Stimulated activated CD4-positive, alpha-beta T cell treated with anti-CD3 and anti-CD28 coated beads, Interleukin-12 subunit alpha, Interleukin-12 subunit beta, amount 100 ng/mL, for 24 hours (primary cell): ENCODE data around the gene PPP2R2C.

ENCODE experiments used
- DNase-seq, 2 experiments: peaks; one replicate each; pipeline ENCODE4 v3.0.0-alpha.2; 2020; ENCODE audit warnings: low read depth in 2 of 2

PPP2R2C gene

GRCh38 chr4:6309777-6310176 is 162.6 kb downstream of the PPP2R2C start:
- no peak for DNase-seq

GRCh38 chr4:6308899-6309643 is 163.3 kb downstream of the PPP2R2C start:
- no peak for DNase-seq

- DNase-seq, result no peak
Observed at GRCh38 chr4:6307891-6308290, 164.5 kb downstream of the PPP2R2C start.

GRCh38 chr4:6307230-6307629 is 165.2 kb downstream of the PPP2R2C start:
- no peak for DNase-seq

GRCh38 chr4:6306299-6306698 is 166.1 kb downstream of the PPP2R2C start:
- DNase-seq, result no peak

GRCh38 chr4:6303943-6304342 is 168.5 kb downstream of the PPP2R2C start:
- no peak for DNase-seq

GRCh38 chr4:6302869-6303268 is 169.5 kb downstream of the PPP2R2C start:
- DNase-seq, result no peak

GRCh38 chr4:6301732-6302442 is 170.5 kb downstream of the PPP2R2C start:
- no peak for DNase-seq

- DNase-seq, result no peak
Observed at GRCh38 chr4:6301051-6301731, 171.2 kb downstream of the PPP2R2C start.

GRCh38 chr4:6300359-6300758 is 172.1 kb downstream of the PPP2R2C start:
- no peak for DNase-seq

GRCh38 chr4:6299875-6300274 is 172.5 kb downstream of the PPP2R2C start:
- no peak for DNase-seq

GRCh38 chr4:6298852-6299251 is 173.6 kb downstream of the PPP2R2C start:
- DNase-seq, result no peak

GRCh38 chr4:6298035-6298434 is 174.4 kb downstream of the PPP2R2C start:
- no peak for DNase-seq

- no peak for DNase-seq
Observed at GRCh38 chr4:6297266-6297815, 175.1 kb downstream of the PPP2R2C start.

GRCh38 chr4:6296026-6296425 is 176.4 kb downstream of the PPP2R2C start:
- no peak for DNase-seq

GRCh38 chr4:6295495-6295894 is 176.9 kb downstream of the PPP2R2C start:
- DNase-seq, result no peak

- no peak for DNase-seq
Observed at GRCh38 chr4:6294705-6295421, 177.6 kb downstream of the PPP2R2C start.

- DNase-seq, result no peak
Observed at GRCh38 chr4:6293661-6294060, 178.8 kb downstream of the PPP2R2C start.

- no peak for DNase-seq
Observed at GRCh38 chr4:6293097-6293445, 179.3 kb downstream of the PPP2R2C start.

- no peak for DNase-seq
Observed at GRCh38 chr4:6292376-6293096, 179.9 kb downstream of the PPP2R2C start.

GRCh38 chr4:6291784-6292297 is 180.6 kb downstream of the PPP2R2C start:
- DNase-seq, result no peak
